Fibroblast of villous mesenchyme (primary cell): Measurements from ENCODE around the gene THRB. TPM values are rescaled to one million over a fixed set of nuclear protein-coding genes. Genes with fewer than 3 reads are reported as not detected.

Source experiments
- DNase-seq: peaks from one replicate; pipeline ENCODE4 v3.0.0-alpha.2; 2010; ENCODE audit warnings: low read depth
- H3K4me3 ChIP-seq: 2 replicates; pipeline ENCODE4 v1.5.1; 2011; ENCODE audit warnings: low read depth, mild to moderate bottlenecking, low read length
- total RNA-seq: library from RNA; depleted of rRNA; stranded (reverse); fragments of >200 nt; gene quantifications from 2 replicates; pipeline ENCODE4 v1.2.3, GENCODE V29; 2012
- TF ChIP-seq, protein P1 (sequence below): IDR thresholded peaks from 2 replicates; pipeline ENCODE4 v1.5.1; 2012; ENCODE audit warnings: low read depth, mild to moderate bottlenecking, low read length; ENCODE audit not compliant: insufficient read depth

THRB gene
- total RNA-seq, 1 donor, result 13.4 TPM

DNA sequence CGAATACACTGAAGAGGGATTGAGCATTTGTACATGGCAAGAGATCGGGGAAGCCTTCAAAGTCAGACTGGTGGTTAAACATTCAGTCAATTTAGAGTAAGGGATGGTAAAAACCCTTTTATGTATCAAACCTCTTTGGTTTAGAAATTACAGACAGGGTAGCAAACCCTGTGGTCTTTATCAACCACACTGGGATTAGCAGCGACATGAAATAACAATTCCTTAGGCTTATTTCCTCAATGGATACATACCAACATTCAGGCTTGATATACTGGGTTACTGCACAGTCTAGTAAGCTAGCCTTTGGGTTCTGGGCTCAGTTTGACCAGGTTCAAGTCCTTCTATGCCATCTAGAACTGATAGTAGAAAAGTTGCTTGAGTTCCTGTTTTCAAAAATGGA, 127.4 kb downstream of the THRB start:
- no peak overlapping the region for H3K4me3 ChIP-seq
- DNase-seq, result peak; percentile 19
- TF ChIP-seq, protein P1, sequence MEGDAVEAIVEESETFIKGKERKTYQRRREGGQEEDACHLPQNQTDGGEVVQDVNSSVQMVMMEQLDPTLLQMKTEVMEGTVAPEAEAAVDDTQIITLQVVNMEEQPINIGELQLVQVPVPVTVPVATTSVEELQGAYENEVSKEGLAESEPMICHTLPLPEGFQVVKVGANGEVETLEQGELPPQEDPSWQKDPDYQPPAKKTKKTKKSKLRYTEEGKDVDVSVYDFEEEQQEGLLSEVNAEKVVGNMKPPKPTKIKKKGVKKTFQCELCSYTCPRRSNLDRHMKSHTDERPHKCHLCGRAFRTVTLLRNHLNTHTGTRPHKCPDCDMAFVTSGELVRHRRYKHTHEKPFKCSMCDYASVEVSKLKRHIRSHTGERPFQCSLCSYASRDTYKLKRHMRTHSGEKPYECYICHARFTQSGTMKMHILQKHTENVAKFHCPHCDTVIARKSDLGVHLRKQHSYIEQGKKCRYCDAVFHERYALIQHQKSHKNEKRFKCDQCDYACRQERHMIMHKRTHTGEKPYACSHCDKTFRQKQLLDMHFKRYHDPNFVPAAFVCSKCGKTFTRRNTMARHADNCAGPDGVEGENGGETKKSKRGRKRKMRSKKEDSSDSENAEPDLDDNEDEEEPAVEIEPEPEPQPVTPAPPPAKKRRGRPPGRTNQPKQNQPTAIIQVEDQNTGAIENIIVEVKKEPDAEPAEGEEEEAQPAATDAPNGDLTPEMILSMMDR, result no peak

DNA sequence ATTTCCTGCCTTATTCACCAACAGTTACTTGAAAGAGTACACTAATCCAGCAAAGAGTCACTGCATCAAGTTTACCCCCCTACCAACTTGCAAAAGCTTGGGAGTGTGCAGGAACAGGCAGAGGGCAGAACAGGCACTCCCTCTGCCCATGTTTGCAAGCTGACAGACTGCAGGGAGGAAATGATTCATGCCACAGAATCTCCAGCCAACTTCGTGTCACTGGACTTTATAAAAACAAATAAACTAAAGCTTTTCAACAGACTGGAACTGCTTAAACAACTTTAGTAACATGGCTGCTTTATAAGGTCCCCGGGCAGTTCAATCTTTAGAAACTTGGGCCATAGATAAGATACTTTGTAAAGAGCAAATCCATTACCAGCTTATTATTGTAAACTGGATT, 129.5 kb downstream of the THRB start:
- TF ChIP-seq, protein P1, result no peak
- H3K4me3 ChIP-seq, result no peak overlapping the region

DNA sequence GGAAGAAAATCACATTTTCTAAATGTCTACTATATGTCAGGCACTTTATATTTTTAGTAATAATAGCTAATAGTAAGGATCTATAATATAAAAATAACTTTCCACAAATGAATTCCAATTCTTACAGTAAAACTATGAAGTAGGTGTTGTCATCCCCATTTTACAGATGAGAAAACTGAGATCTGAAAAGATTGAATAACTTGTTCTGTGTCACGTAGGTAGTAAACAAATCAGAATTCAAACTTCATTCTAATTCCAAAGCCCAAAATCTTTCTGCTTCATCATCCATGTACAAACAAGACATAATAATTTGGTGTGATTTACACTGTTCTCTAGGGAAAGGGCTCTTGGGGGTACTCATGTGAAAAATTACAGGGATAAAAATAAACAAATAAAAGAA, 130.3 kb downstream of the THRB start:
- TF ChIP-seq, protein P1, result no peak
- DNase-seq, result no peak
- H3K4me3 ChIP-seq, result no peak overlapping the region

More for the DNA sequence above, 129.5 kb downstream of the THRB start:
- DNase-seq, result peak; percentile 76

DNA sequence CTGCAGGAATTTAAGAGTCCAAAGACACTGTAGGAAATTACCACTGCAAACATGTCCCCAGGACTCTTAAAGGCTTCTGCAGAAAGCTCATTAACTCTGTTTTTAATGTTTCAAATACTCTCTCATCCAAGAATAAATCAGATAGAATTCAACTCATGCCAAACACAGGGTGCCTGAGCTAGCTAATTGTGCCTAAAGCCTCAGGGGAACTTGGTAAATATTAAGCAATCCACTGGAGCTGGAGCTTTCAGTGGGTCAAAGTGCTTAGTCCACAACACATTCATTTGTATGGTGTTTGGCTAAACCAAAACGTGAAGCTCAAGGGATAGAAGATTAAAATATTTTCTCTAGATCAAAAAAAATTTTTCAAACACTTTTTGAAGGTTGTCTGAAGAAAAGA, 131.4 kb downstream of the THRB start:
- TF ChIP-seq, protein P1, result no peak
- no peak overlapping the region for H3K4me3 ChIP-seq
- peak; percentile 53 for DNase-seq

DNA sequence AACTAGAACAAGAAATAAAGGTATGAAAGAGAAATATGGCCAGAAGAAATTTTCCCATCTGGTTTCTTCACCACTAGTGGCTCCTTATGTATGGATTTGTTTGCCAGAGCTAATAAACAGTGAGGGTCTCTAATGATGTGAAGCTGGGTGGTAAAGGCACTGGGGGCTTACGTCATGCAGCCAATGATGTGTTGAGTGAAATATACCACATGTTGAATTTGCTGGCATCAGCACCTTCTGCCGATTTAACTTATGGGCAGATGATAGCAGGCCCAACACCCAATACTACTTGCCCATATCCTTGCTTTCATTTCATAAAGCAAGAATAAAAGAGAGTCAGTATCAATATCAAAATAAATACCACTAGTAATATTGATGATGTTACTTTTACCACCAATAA, 133.0 kb downstream of the THRB start:
- H3K4me3 ChIP-seq, result no peak overlapping the region
- no peak for DNase-seq
- TF ChIP-seq, protein P1, result no peak

DNA sequence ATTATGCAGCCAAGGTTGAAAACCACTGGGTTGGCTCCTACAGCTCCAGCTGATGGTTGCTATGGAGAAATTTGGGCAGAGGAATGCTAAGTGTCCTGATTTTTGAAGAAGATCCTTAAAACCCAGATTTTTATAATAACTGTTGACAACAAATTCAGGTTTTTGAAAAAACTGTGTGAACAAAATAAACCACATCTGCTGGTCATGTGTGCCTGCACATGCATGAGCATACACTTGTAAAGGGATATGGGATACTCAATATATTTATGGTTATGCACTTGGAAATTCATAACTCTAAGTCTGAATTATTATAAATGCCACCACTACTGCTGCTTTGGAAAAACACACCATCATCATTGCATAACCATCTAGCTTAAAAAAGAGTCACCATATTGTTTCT, 133.7 kb downstream of the THRB start:
- H3K4me3 ChIP-seq, result no peak overlapping the region
- TF ChIP-seq, protein P1, result no peak
- no peak for DNase-seq

DNA sequence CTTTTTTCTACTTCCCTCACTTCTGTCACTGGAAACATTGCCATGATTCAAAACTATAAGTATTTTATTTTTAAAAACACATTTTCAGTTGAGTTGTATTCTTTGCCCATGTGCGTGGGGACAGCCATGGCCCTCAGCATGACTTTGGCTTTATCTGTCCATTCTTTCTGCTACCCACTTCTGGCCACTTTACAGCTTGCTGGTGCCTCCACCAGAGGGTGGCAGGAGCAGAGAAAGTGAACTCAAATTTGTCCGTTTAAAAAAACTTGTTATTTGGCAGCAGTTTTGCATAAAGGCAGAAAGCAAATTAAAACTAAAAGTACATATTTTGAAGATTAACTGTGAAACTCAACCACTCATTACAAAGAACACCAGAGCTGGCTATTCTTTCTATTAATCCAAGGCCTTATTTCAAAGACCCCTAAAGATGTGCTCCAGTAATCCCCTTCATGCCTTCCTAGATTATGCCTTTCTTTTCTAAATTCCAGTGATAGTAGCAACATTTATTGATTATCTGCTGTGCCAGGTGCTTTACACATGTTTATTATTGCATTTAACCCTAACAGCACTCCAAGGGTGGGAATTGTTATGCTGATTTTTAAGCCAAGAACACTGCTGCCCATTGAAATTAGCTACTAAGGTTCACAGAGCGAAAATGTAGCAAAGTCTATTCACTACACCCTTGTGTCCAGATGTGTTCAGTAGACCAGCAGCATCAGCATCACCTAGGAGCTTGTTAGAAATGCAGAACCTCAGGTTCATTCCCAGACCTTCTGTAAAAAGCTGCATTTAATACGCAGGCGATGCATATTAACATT, 134.8 kb downstream of the THRB start:
- no peak overlapping the region for H3K4me3 ChIP-seq
- TF ChIP-seq, protein P1, result no peak
- no peak for DNase-seq
